ENCODE results near the gene CD180. TPM values are rescaled to one million over a fixed set of nuclear protein-coding genes. Genes with fewer than 3 reads are reported as not detected.

Gene CD180
- total RNA-seq, 1 experiment from 2014 or later, result not detected

GRCh38 chr5:67143549-67143948 is 53.0 kb downstream of the CD180 start:
- no peak overlapping the region for H3K9ac ChIP-seq (ENCODE audit: low read length)
- H3K79me2 ChIP-seq (ENCODE audit: insufficient read depth, low read length), result no peaks in the 10 kb centered on the region
- no peak for DNase-seq (ENCODE audit: low read depth, low spot score)
- intact Hi-C loops (cut with micrococcal nuclease), result no loop called here
- no peak for ATAC-seq
- H3K9me2 ChIP-seq (ENCODE audit: insufficient read depth), result no peaks in the 10 kb centered on the region
- POLR2A ChIA-PET, result no interaction called here
- H3K4me3 ChIP-seq (replicated peaks in 1 of 2; ENCODE audit: low read depth in 1 of 2, low read length in 2 of 2), result no peak overlapping the region
- no peak overlapping the region for H2AFZ ChIP-seq (ENCODE audit: low read depth, low read length, poor library complexity, severe bottlenecking)
- no peak overlapping the region for H3K27ac ChIP-seq (ENCODE audit: low read depth, low read length)
- no peaks in the 10 kb centered on the region for H4K20me1 ChIP-seq (ENCODE audit: insufficient read depth)
- H3K4me2 ChIP-seq (ENCODE audit: low read length), result no peak overlapping the region
- no peaks in the 10 kb centered on the region for H3K9me3 ChIP-seq (ENCODE audit: control insufficient read depth in 1 of 2, insufficient read depth in 1 of 2, low read depth in 1 of 2, low read length in 2 of 2)
- RAD21 ChIA-PET (ENCODE audit: low non-redundant PET in 1 of 2, low total read pairs in 2 of 2, uncharacterized antibody in 2 of 2, unreplicated experiment in 2 of 2), result no interaction called here
- H3K27me3 ChIP-seq (ENCODE audit: insufficient read depth, low read length), result peaks cover 9% of the 10 kb centered on the region; the same call in 1 of the 2 replicates
- no peaks in the 10 kb centered on the region for H3K4me1 ChIP-seq (ENCODE audit: control insufficient read depth in 1 of 2, insufficient read depth in 2 of 2, low read length in 2 of 2)
- no peaks in the 10 kb centered on the region for H3K36me3 ChIP-seq (ENCODE audit: control insufficient read depth in 1 of 2, insufficient read depth in 2 of 2, low read length in 2 of 2)
- BruUV-seq (replicated peaks), result no TSS peak
- CTCF ChIA-PET, result no interaction called here
- no peak for TF ChIP-seq EZH2phosphoT487 (IDR thresholded peaks at IDR 0.05; ENCODE audit: borderline replicate concordance)
- no peak for TF ChIP-seq SP1 (IDR thresholded peaks at IDR 0.05; ENCODE audit: low read depth)
- TF ChIP-seq EZH2 (IDR thresholded peaks at IDR 0.05), result no peak
- TF ChIP-seq SIN3A (IDR thresholded peaks at IDR 0.05; ENCODE audit: low read depth), result no peak
- TF ChIP-seq CTCF (IDR thresholded peaks at IDR 0.05 in 2 of 3, conservative IDR thresholded peaks at IDR 0.05 in 1 of 3; ENCODE audit: borderline replicate concordance in 1 of 3, insufficient read depth in 1 of 3, low read depth in 2 of 3, low read length in 2 of 3), result no peak
- TF ChIP-seq ZBTB33 (IDR thresholded peaks at IDR 0.05; ENCODE audit: extremely low read depth, insufficient replicate concordance, low read length), result no peak
- TF ChIP-seq, protein P1, sequence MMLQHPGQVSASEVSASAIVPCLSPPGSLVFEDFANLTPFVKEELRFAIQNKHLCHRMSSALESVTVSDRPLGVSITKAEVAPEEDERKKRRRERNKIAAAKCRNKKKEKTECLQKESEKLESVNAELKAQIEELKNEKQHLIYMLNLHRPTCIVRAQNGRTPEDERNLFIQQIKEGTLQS (IDR thresholded peaks at IDR 0.05), result no peak
- TF ChIP-seq CEBPB (IDR thresholded peaks at IDR 0.05; ENCODE audit: low read depth), result no peak
- TF ChIP-seq POLR2AphosphoS5 (IDR thresholded peaks at IDR 0.05; ENCODE audit: low read depth, low read length), result no peak

Data from HCT116 (cell line).